Stimulated activated naive CD4-positive, alpha-beta T cell treated with Interleukin-2 at 50 U/mL for 16 hours (primary cell): ENCODE results near the gene RARS1.

ENCODE experiments used
- DNase-seq: peaks from one replicate; lab custom pipeline; 2025; lab: John Stamatoyannopoulos, UW

RARS1 gene

GRCh38 chr5:168557389-168557788, 71.1 kb downstream of the RARS1 start:
- no peak for DNase-seq

DNA sequence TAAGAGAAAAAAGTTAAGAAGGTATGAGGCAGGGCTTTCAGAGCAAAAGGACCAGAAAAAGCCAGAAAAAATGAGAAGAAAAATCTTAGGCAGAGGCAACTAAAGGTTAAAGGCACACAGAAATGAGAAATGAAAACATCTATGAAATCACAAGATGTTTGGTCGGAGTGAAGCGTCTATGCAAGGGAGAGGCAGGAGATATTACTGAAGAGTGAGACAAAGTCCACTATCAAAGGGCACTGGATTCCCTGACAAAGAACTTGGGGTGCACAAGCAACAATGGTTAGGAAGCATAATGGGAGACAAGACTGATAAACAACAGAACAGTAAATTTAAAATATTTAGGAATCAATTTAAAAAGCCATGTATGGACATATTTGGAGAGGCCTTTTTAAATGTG, 76.0 kb downstream of the RARS1 start:
- no peak for DNase-seq

DNA sequence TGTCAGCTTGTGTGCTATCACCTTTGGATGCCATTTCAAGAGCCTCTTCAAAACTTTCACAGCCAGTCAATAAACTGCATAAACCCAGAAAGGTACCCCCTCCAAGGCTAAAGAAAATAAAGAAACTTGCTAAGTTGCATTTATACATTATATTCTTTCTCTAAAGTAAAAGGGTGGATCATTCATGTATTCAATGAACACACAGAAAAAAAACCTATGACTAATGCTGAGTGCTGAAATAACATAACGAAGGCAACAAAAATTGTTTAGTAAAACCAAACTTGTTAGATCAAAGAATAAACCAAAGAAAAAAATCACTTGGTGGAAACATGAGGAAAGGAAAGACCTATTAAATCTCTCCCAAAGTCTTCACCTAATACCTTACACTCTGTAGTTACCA, 77.7 kb downstream of the RARS1 start:
- no peak for DNase-seq

DNA sequence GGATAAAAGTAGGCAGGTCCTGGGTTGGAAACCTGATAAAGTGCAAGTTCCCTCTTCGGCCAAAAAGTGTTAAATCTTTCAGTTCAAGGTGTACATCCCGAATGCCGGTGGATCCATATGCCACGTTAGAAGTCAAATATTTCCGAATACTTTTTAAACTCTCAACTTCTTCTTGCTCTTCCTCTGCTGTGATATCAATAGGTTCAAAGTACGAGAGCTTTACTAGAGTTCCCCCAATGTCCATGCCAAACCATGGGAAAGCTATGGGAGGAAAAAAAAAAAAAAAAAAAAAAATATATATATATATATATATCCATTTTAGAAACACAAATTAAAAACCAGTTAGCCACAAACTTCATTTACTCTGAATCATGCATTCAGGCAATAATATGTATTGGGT, 82.5 kb downstream of the RARS1 start:
- no peak for DNase-seq
